Spleen (tissue), 7 donors: ENCODE data around the gene BEST3.

ENCODE experiments used
- CTCF ChIP-seq, 11 experiments: fragments of 200-600 bp in 7 of 11; fragments of 450-650 bp in 4 of 11; sonication (generic) in 4 of 11; IDR thresholded peaks in 8 of 11; conservative IDR thresholded peaks in 3 of 11; 1 replicate in 7 of 11; 2 replicates in 4 of 11; pipeline versions ENCODE4 v1.4.0 to v1.8.0; 2016 to 2021; ENCODE audit warnings: antibody characterized with exemption in 11 of 11, inconsistent platforms in 4 of 11, mild to moderate bottlenecking in 1 of 11
- POLR2A ChIP-seq, 3 donors: fragments of 450-650 bp; IDR thresholded peaks; one replicate each; pipeline ENCODE4 v1.5.1; 2017; ENCODE audit warnings: antibody characterized with exemption in 3 of 3, mild to moderate bottlenecking in 1 of 3
- donor health status: DM: no; HTN: no; CAD: no; lungs with moderate emphysema.
- donor health status: DM: no; HTN: no; CAD: no.
- donor health status: DM: no; HTN: no; CAD: no.

DNA sequence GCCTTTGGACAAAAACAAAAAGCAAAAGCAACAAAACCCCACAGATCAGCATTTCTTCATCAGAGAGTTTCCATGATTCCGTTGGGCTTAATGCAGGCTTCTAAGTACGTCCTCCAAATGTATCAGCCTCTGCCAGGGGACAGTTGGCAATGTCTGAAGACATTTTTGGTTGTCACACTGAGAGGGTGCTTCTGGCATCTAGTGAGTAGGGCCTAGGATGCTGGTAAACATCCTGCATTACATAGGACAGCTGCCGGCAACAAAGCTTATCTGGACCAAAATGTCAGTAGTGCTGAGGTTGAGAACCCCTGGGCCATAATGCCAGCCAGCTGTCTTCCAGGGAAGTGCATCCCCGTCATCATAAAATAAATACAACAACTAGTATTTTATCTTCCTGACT lies 79.0 kb downstream of the BEST3 start:
- TF ChIP-seq CTCF (IDR thresholded peaks at IDR 0.05 in 8 of 11, conservative IDR thresholded peaks at IDR 0.05 in 3 of 11), result no peak
- no peak for TF ChIP-seq POLR2A (IDR thresholded peaks at IDR 0.05)
